Measurements from ENCODE around the gene RBFOX2. TPM values are rescaled to one million over a fixed set of nuclear protein-coding genes. Genes with fewer than 3 reads are reported as not detected.

Gene RBFOX2
- total RNA-seq, 2 donors from 2014 or later = 104 to 120 TPM

DNA sequence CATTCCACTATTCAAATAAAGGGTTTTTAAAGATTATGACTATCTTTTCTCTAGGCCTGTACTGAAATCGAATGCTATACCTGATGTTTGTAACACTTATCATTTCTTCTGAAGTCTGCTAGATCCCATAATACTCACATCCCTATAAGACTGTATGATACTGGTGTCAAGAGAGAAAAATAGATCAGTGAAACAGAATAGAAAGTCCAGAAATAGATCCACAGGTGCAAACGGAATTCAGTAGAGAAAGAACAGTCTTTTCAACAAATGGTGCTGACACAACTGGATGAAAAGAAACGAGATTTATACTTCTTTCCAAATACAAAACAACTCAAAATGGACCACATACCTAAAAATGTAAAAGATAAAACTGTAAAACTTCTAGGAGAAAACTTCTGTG is 167.8 kb downstream of the RBFOX2 start:
- 95 to 100% methylated on average over 1 to 3 of the region's 3 CpGs for WGBS, 2 experiments (ENCODE audit: insufficient coverage in 1 of 2, insufficient read length in 1 of 2)
- H3K4me3 ChIP-seq (ENCODE audit: low read length) = no peak overlapping the region
- no peaks in the 10 kb centered on the region for H3K27me3 ChIP-seq (ENCODE audit: control insufficient read depth, insufficient read depth, low read length, poor library complexity, severe bottlenecking)
- no peaks in the 10 kb centered on the region for H3K36me3 ChIP-seq (ENCODE audit: control insufficient read depth, insufficient read depth, low read length)
- H3K27ac ChIP-seq (ENCODE audit: low read depth, low read length) = no peak overlapping the region
- H3K27me3 Mint-ChIP-seq (ENCODE audit: insufficient read depth) = no peaks in the 10 kb centered on the region
- no peak overlapping the region for H3K27ac Mint-ChIP-seq
- no peaks in the 10 kb centered on the region for H3K9me3 Mint-ChIP-seq
- peaks cover 6% of the 10 kb centered on the region for H3K4me1 Mint-ChIP-seq
- H3K4me1 ChIP-seq (ENCODE audit: control insufficient read depth, insufficient read depth, low read length) = peaks cover 2% of the 10 kb centered on the region
- no peak overlapping the region for H3K9ac ChIP-seq (ENCODE audit: extremely low read depth, low read length, poor library complexity, severe bottlenecking)
- H3K4me3 Mint-ChIP-seq = no peak overlapping the region
- TF ChIP-seq, protein P1, sequence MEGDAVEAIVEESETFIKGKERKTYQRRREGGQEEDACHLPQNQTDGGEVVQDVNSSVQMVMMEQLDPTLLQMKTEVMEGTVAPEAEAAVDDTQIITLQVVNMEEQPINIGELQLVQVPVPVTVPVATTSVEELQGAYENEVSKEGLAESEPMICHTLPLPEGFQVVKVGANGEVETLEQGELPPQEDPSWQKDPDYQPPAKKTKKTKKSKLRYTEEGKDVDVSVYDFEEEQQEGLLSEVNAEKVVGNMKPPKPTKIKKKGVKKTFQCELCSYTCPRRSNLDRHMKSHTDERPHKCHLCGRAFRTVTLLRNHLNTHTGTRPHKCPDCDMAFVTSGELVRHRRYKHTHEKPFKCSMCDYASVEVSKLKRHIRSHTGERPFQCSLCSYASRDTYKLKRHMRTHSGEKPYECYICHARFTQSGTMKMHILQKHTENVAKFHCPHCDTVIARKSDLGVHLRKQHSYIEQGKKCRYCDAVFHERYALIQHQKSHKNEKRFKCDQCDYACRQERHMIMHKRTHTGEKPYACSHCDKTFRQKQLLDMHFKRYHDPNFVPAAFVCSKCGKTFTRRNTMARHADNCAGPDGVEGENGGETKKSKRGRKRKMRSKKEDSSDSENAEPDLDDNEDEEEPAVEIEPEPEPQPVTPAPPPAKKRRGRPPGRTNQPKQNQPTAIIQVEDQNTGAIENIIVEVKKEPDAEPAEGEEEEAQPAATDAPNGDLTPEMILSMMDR (conservative IDR thresholded peaks at IDR 0.05) = no peak
- H3K36me3 Mint-ChIP-seq (ENCODE audit: low read depth) = no peaks in the 10 kb centered on the region
- DNase-seq = no peak
- H3K9me3 ChIP-seq (ENCODE audit: control insufficient read depth, low read length) = peaks cover 8% of the 10 kb centered on the region

DNA sequence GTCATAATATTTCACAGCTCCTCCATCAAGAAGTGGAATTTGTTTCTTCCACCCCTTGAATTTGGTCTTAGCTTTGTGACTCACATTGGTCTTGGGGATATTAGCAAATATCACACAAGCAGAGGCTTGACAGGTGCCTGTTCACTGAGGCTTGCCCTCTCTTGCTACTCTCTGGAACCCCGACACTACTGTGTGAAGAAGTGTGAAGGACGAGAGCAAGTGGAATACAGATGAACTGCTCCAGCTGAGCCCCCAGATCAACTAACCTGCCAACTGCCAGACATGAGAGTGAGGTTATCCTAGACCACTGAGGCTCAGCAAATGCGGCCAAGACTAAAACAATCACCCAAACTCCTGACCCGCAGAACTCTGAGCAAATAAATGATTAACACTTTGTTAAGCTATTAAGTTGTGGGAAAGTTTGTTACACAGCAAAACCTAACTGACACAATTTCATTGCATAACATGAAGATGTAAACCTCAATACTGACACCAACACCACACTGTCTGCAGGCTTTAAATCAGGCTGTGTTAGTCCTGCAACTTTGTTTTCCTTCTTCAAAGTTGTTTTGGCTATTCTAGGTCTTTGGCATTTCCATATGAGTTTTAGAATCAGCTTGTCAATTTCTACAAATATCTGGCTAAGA is 168.4 kb downstream of the RBFOX2 start:
- H3K9me3 Mint-ChIP-seq = no peaks in the 10 kb centered on the region
- DNase-seq = no peak
- Histone ChIP-seq H3K27me3 (ENCODE audit: control insufficient read depth, insufficient read depth, low read length, poor library complexity, severe bottlenecking) (no peaks in the 10 kb centered on the region), H3K4me3 (ENCODE audit: low read length) (no peak overlapping the region), H3K9ac (ENCODE audit: extremely low read depth, low read length, poor library complexity, severe bottlenecking) (no peak overlapping the region), H3K36me3 (ENCODE audit: control insufficient read depth, insufficient read depth, low read length) (no peaks in the 10 kb centered on the region), H3K9me3 (ENCODE audit: control insufficient read depth, low read length) (peaks cover 8% of the 10 kb centered on the region), H3K27ac (ENCODE audit: low read depth, low read length) (no peak overlapping the region), H3K4me1 (ENCODE audit: control insufficient read depth, insufficient read depth, low read length) (peaks cover 2% of the 10 kb centered on the region)
- TF ChIP-seq, protein P1 (conservative IDR thresholded peaks at IDR 0.05) = no peak
- no peak overlapping the region for H3K4me3 Mint-ChIP-seq
- H3K27me3 Mint-ChIP-seq (ENCODE audit: insufficient read depth) = no peaks in the 10 kb centered on the region
- H3K36me3 Mint-ChIP-seq (ENCODE audit: low read depth) = no peaks in the 10 kb centered on the region
- H3K27ac Mint-ChIP-seq = no peak overlapping the region
- peaks cover 6% of the 10 kb centered on the region for H3K4me1 Mint-ChIP-seq
- WGBS, 2 experiments (ENCODE audit: insufficient coverage in 1 of 2, insufficient read length in 1 of 2) = 86 to 90% methylated on average over 2 to 3 of the region's 4 CpGs

DNA sequence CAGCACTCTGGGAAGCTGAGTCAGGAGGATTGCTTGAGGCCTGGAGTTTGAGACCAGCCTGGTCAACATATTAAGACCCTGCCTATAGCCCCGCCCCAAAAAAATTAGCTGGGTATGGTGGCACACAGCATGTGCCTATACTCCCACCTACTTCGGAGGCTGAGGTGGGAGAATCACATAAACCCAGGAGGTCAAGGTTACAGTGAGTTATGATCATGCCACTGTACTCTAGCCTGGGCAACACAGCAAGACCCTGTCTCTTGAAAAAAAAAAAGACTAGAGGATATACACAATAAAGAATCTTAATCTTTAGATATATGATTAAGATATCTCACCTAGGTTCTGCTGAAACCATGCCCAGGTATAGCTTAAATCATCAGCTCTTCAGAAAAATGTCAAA is 174.3 kb downstream of the RBFOX2 start:
- Mint-ChIP-seq H3K27ac (no peak overlapping the region), H3K9me3 (no peaks in the 10 kb centered on the region), H3K4me3 (no peak overlapping the region), H3K4me1 (peaks cover 8% of the 10 kb centered on the region), H3K36me3 (ENCODE audit: low read depth) (no peaks in the 10 kb centered on the region), H3K27me3 (ENCODE audit: insufficient read depth) (no peaks in the 10 kb centered on the region)
- no peaks in the 10 kb centered on the region for H3K36me3 ChIP-seq (ENCODE audit: control insufficient read depth, insufficient read depth, low read length)
- TF ChIP-seq, protein P1 (conservative IDR thresholded peaks at IDR 0.05) = no peak
- H3K9me3 ChIP-seq (ENCODE audit: control insufficient read depth, low read length) = no peaks in the 10 kb centered on the region
- H3K4me1 ChIP-seq (ENCODE audit: control insufficient read depth, insufficient read depth, low read length) = peaks cover 7% of the 10 kb centered on the region
- WGBS, 2 experiments (ENCODE audit: insufficient coverage in 1 of 2, insufficient read length in 1 of 2) = 88 to 100% methylated on average over 1 to 2 of the region's 2 CpGs
- no peak overlapping the region for H3K9ac ChIP-seq (ENCODE audit: extremely low read depth, low read length, poor library complexity, severe bottlenecking)
- H3K4me3 ChIP-seq (ENCODE audit: low read length) = no peak overlapping the region
- H3K27ac ChIP-seq (ENCODE audit: low read depth, low read length) = no peak overlapping the region
- DNase-seq = no peak
- H3K27me3 ChIP-seq (ENCODE audit: control insufficient read depth, insufficient read depth, low read length, poor library complexity, severe bottlenecking) = no peaks in the 10 kb centered on the region
